GM23248 (cell line): ENCODE results near the gene DLG2. TPM values are rescaled to one million over a fixed set of nuclear protein-coding genes. Genes with fewer than 3 reads are reported as not detected.

Source experiments
- DNase-seq: peaks from one replicate; pipeline ENCODE4 v3.0.0-alpha.2; 2015
- H2AFZ ChIP-seq: fragments of 200-600 bp; sonication (generic); 2 replicates; pipeline ENCODE4 v1.6.1; 2016; ENCODE audit warnings: antibody characterized with exemption
- H3F3A ChIP-seq: fragments of 200-600 bp; sonication (generic); 2 replicates; pipeline ENCODE4 v1.6.1; 2016; ENCODE audit warnings: mild to moderate bottlenecking, antibody characterized with exemption, mixed run types; ENCODE audit not compliant: insufficient read depth
- H3K27ac ChIP-seq: fragments of 200-600 bp; sonication (generic); 2 replicates; pipeline ENCODE4 v1.5.1; 2016; ENCODE audit warnings: mild to moderate bottlenecking
- H3K27me3 ChIP-seq: fragments of 200-600 bp; sonication (generic); replicated peaks from 2 replicates; pipeline ENCODE4 v1.6.1; 2016; ENCODE audit warnings: mild to moderate bottlenecking; ENCODE audit not compliant: insufficient read depth
- H3K36me3 ChIP-seq: fragments of 200-600 bp; sonication (generic); 2 replicates; pipeline ENCODE4 v1.6.1; 2016; ENCODE audit warnings: low read depth, mild to moderate bottlenecking
- H3K4me1 ChIP-seq: fragments of 200-600 bp; sonication (generic); 2 replicates; pipeline ENCODE4 v1.6.1; 2016; ENCODE audit warnings: mild to moderate bottlenecking; ENCODE audit not compliant: insufficient read depth
- H3K4me2 ChIP-seq: fragments of 200-600 bp; sonication (generic); one replicate; pipeline ENCODE4 v1.6.1; 2016; ENCODE audit warnings: mild to moderate bottlenecking; ENCODE audit not compliant: unreplicated experiment
- H3K4me3 ChIP-seq: fragments of 200-600 bp; sonication (generic); 2 replicates; pipeline ENCODE4 v1.5.1; 2016; ENCODE audit warnings: mild to moderate bottlenecking
- H3K79me2 ChIP-seq: fragments of 200-600 bp; sonication (generic); 2 replicates; pipeline ENCODE4 v1.6.1; 2016; ENCODE audit warnings: mild to moderate bottlenecking; ENCODE audit not compliant: insufficient read depth
- H3K9ac ChIP-seq: fragments of 200-600 bp; sonication (generic); 2 replicates; pipeline ENCODE4 v1.6.1; 2016; ENCODE audit warnings: mild to moderate bottlenecking
- H3K9me2 ChIP-seq: fragments of 200-600 bp; sonication (generic); 2 replicates; pipeline ENCODE4 v1.6.1; 2016; ENCODE audit warnings: mixed run types, mild to moderate bottlenecking, moderate library complexity; ENCODE audit not compliant: insufficient read depth
- H3K9me3 ChIP-seq: fragments of 200-600 bp; sonication (generic); one replicate; pipeline ENCODE4 v1.6.1; 2017; ENCODE audit warnings: low read depth
- H4K20me1 ChIP-seq: fragments of 200-600 bp; sonication (generic); 2 replicates; pipeline ENCODE4 v1.6.0; 2016; ENCODE audit not compliant: insufficient read depth
- EZH2 ChIP-seq: fragments of 200-600 bp; sonication (generic); IDR thresholded peaks from 2 replicates; pipeline ENCODE4 v1.6.1; 2018; ENCODE audit warnings: antibody characterized with exemption, mild to moderate bottlenecking; ENCODE audit not compliant: insufficient read depth, poor library complexity, severe bottlenecking
- EZH2phosphoT487 ChIP-seq: fragments of 200-600 bp; sonication (generic); IDR thresholded peaks from 2 replicates; pipeline ENCODE4 v1.6.1; 2018; ENCODE audit warnings: antibody characterized with exemption, moderate library complexity, mild to moderate bottlenecking, low read depth; ENCODE audit not compliant: insufficient read depth
- WGBS, 2 experiments: methylation state at CpG; one replicate each; pipeline ENCODE4 v1.1.6; 2015 to 2017; ENCODE audit warnings: low lambda C conversion rate in 2 of 2, low coverage in 1 of 2; ENCODE audit errors: missing lambda C conversion rate in 2 of 2; 5-methylcytosine and 5-hydroxymethylcytosine counted together
- in situ Hi-C: fragments of 300-500 bp; cut with MboI; formaldehyde crosslinking; loops from 2 replicates; pipeline ENCODE4 v1.15.0; 2020
- polyA plus RNA-seq: library from polyadenylated mRNA; unstranded; fragments of >200 nt; fragmentation: Nextera tagmentation; extraction: Ambion mirVana; gene quantifications from 2 replicates; pipeline ENCODE4 v1.2.1, GENCODE V29; 2016
- total RNA-seq: library from RNA; depleted of rRNA; stranded (reverse); fragments of >200 nt; shearing (Covaris generic); gene quantifications from 2 replicates; pipeline ENCODE4 v1.2.3, GENCODE V29; 2014

DLG2 gene
- total and polyA plus RNA-seq, 2 experiments from 2014 or later = 1.1 to 1.7 TPM

DNA sequence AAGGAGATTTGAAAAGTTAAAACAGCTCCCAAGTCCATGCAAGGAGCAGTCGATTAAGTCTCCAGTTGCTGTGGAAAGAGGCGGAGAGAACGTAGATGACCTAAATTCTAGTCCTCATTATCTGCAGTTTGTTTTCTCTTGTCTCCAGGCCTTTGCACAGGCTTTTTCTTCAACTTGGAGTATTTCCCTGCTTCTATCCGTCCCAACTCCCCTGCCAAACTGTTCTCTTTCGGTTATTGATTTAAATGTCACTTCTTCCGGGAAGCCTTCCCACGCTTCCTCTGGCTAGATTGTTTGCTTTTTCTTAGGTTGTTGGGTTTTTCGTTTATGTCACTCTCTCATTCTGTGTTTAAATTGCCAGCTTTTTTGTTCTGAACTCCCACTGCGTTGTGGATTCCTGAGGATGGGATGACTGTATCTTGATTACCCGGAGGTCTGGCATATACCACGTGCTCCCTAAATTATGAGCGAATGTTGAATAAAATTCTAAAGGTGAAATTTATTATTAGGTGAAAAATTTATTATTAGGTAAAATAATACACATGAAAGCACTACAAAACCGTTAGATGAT, 1.7 kb upstream of the DLG2 start:
- Histone ChIP-seq H3K4me3 (peak overlapping the region; percentile 99), H3K9me3 (no peaks in the 10 kb centered on the region), H3K4me1 (peaks cover 16% of the 10 kb centered on the region), H3F3A (peaks cover 16% of the 10 kb centered on the region), H3K9ac (peak overlapping the region; percentile 86), H2AFZ (peak overlapping the region; percentile 98), H3K27me3 (no peaks in the 10 kb centered on the region), H3K4me2 (peak overlapping the region; percentile 94), H3K36me3 (no peaks in the 10 kb centered on the region; the same call in 1 of the 2 replicates), H3K27ac (peak overlapping the region; percentile 59), H4K20me1 (no peaks in the 10 kb centered on the region), H3K79me2 (peaks cover 39% of the 10 kb centered on the region), H3K9me2 (no peaks in the 10 kb centered on the region)
- TF ChIP-seq EZH2phosphoT487 (no peak), EZH2 (no peak)
- in situ Hi-C loops = no loop called here
- DNase-seq = peak; percentile 56
- WGBS, 2 experiments = 4 to 5% methylated on average over 13 of the region's 13 CpGs

DNA sequence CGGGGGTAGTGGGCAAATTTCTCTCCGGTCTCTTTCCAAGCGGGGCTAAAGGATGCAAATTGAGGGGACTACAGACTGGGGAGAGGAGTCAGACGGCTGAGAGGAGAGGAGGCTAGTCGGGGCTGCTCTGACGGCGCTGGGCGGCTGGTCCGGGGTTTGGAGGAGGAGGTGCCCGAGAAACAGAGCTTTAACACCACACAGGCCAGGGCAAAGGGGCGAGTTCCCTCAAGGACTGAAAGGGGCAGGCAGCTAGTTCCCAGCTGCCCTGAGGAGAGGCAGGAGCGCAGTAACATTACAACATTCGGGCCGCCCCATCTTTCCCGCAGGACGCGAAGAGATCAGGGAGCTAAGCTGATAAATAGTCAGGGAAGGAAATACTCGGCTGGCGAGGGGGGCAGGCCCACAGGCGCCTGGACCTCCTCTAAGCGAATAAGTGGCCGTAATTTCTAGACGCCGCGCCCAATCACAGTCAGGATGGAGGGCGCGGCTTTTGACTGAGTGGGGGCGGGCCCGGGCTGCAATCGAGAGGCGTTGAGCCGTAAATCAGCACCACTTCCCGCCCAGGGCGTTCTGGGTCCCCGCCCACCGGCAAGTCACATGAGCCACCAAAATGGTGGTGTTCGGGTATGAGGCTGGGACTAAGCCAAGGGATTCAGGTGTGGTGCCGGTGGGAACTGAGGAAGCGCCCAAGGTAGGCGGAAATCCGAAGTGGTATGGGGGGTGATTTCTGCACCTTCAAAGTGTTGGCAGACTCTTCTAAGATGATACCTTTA, 1.0 kb upstream of the DLG2 start, which contains the start of gene TMEM126B:
Gene TMEM126B (plus strand): TSS at position 596 of the 773 bp plus-strand sequence. CDS start 15 bp downstream, at position 611.
- Histone ChIP-seq H3K9me2 (no peaks in the 10 kb centered on the region), H3K4me2 (peak within 1 kb of the TSS; percentile 97), H3K79me2 (peaks cover 39% of the 10 kb centered on the region), H3K27ac (peak within 1 kb of the TSS; percentile 80), H3K36me3 (no peaks in the 10 kb centered on the region; the same call in 1 of the 2 replicates), H3K27me3 (no peaks in the 10 kb centered on the region), H4K20me1 (no peaks in the 10 kb centered on the region), H3K9me3 (no peaks in the 10 kb centered on the region), H3K4me3 (peak within 1 kb of the TSS; percentile 99), H2AFZ (peak within 1 kb of the TSS; percentile 98), H3K4me1 (peaks cover 16% of the 10 kb centered on the region), H3K9ac (peak within 1 kb of the TSS; percentile 86), H3F3A (peaks cover 16% of the 10 kb centered on the region)
- DNase-seq = peak; percentile 100
- in situ Hi-C loops = no loop called here
- no peak for TF ChIP-seq EZH2phosphoT487
- no peak for TF ChIP-seq EZH2
- WGBS, 2 experiments = 0 to 1% methylated on average over 28 to 41 of the region's 41 CpGs

DNA sequence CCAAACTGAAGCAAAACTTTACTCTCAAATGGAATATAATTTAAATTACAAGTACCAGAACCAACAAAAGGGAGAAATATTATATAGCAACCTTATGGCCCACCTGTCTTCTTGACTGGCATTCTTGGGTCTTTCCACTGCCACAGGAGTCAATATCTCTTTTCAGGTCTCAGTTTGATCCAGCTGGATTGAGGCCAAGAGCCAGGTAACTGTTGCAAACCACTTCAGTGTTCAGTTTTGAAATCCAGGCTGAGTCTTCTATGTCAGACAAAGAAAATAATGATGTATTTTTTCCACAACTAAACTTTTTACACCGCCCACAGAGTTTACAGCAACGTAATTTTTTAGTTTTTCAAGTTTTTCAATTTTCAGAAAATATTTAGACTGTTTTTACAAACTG, 648 bp downstream of the DLG2 start:
- peaks cover 16% of the 10 kb centered on the region for H3F3A ChIP-seq
- H3K4me2 ChIP-seq = peak overlapping the region; percentile 97
- no peak for TF ChIP-seq EZH2
- TF ChIP-seq EZH2phosphoT487 = no peak
- no peaks in the 10 kb centered on the region for H3K9me2 ChIP-seq
- peak; percentile 22 for DNase-seq
- H3K4me1 ChIP-seq = peaks cover 16% of the 10 kb centered on the region
- peak overlapping the region; percentile 98 for H2AFZ ChIP-seq
- no peaks in the 10 kb centered on the region for H4K20me1 ChIP-seq
- H3K79me2 ChIP-seq = peaks cover 30% of the 10 kb centered on the region
- H3K9me3 ChIP-seq = no peaks in the 10 kb centered on the region
- peak overlapping the region; percentile 83 for H3K9ac ChIP-seq
- 47 to 51% methylated on average over 2 of the region's 2 CpGs for WGBS, 2 experiments
- H3K27me3 ChIP-seq = no peaks in the 10 kb centered on the region
- in situ Hi-C loops = no loop called here
- H3K4me3 ChIP-seq = peak overlapping the region; percentile 99
- no peaks in the 10 kb centered on the region; the same call in 1 of the 2 replicates for H3K36me3 ChIP-seq
- peak overlapping the region; percentile 80 for H3K27ac ChIP-seq

DNA sequence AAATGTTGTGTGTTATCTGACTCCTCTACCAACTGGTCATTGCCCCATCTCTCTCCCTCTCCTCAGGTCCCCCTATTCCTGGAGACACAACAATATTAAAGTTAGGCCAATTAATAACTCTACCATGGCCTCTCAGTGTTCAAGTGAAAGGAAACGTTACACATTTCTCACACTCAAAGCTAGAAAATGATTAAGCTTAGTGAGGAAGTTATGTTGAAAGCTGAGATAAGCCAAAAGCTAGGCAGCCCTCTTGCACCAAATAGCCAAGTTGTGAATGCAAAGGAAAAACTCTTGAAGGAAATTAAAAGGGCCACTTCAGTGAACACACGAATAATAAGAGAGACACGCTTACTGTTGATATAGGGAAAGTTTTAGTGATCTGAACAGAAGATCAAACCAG, 6.9 kb downstream of the DLG2 start:
- Histone ChIP-seq H3K4me1 (no peaks in the 10 kb centered on the region), H3K27ac (no peak overlapping the region), H3K4me2 (no peak overlapping the region), H3K9me2 (no peaks in the 10 kb centered on the region), H3K27me3 (no peaks in the 10 kb centered on the region), H3K9ac (no peak overlapping the region), H3K36me3 (no peaks in the 10 kb centered on the region), H3F3A (no peaks in the 10 kb centered on the region), H3K4me3 (no peak overlapping the region), H3K79me2 (no peaks in the 10 kb centered on the region), H2AFZ (no peak overlapping the region), H4K20me1 (no peaks in the 10 kb centered on the region), H3K9me3 (no peaks in the 10 kb centered on the region)
- in situ Hi-C loops = no loop called here
- 65 to 70% methylated on average over 3 of the region's 3 CpGs for WGBS, 2 experiments
- TF ChIP-seq EZH2 (no peak), EZH2phosphoT487 (no peak)
- DNase-seq = no peak
